Chondrocyte (in vitro differentiated cells): ENCODE data around the gene TBXAS1. TPM values are rescaled to one million over a fixed set of nuclear protein-coding genes. Genes with fewer than 3 reads are reported as not detected.

ENCODE experiments used
- DNase-seq: peaks from one replicate; pipeline ENCODE4 v3.0.0; 2021; ENCODE audit warnings: mixed read lengths, low spot score
- H3K27ac Mint-ChIP-seq: one replicate; pipeline ENCODE4 v1.8.0; 2021; ENCODE audit warnings: mild to moderate bottlenecking, moderate library complexity, mixed read lengths; ENCODE audit not compliant: unreplicated experiment
- H3K27me3 Mint-ChIP-seq: 2 replicates; pipeline ENCODE4 v1.8.0; 2021; ENCODE audit warnings: low read depth, mixed read lengths
- H3K36me3 Mint-ChIP-seq: 2 replicates; pipeline ENCODE4 v1.8.0; 2021; ENCODE audit warnings: low read depth, mixed read lengths
- H3K4me1 Mint-ChIP-seq: 2 replicates; pipeline ENCODE4 v1.8.0; 2021; ENCODE audit warnings: low read depth, mild to moderate bottlenecking, mixed read lengths
- H3K4me3 Mint-ChIP-seq: one replicate; pipeline ENCODE4 v1.8.0; 2021; ENCODE audit warnings: mild to moderate bottlenecking, moderate library complexity, mixed read lengths; ENCODE audit not compliant: unreplicated experiment
- H3K9me3 Mint-ChIP-seq: 2 replicates; pipeline ENCODE4 v1.8.0; 2021; ENCODE audit warnings: low read depth, mixed read lengths
- CTCF ChIP-seq: fragments of 200-600 bp; sonication (generic); IDR thresholded peaks from 2 replicates; pipeline ENCODE4 v1.5.0; 2021; ENCODE audit warnings: antibody characterized with exemption, mild to moderate bottlenecking, moderate library complexity
- long read RNA-seq: library from polyadenylated mRNA; stranded (forward); transcript quantifications from one replicate; pipeline ENCODE4 v2.0.0, GENCODE V29; 2021
- total RNA-seq: library from RNA; stranded (reverse); gene quantifications from 3 replicates; pipeline ENCODE4 v1.2.1, GENCODE V29; 2021

TBXAS1 gene
- 2.4 to 4.7 TPM (median 2.5 TPM) in 3 replicates for total RNA-seq
- long read RNA-seq, result 0 reads

- Mint-ChIP-seq H3K4me3 (peak within 1 kb of the TSS; percentile 3), H3K27ac (peak within 1 kb of the TSS; percentile 87), H3K36me3 (peaks cover 5% of the 10 kb centered on the region), H3K4me1 (peaks cover 45% of the 10 kb centered on the region), H3K27me3 (no peaks in the 10 kb centered on the region), H3K9me3 (peaks cover 15% of the 10 kb centered on the region)
- no peak for TF ChIP-seq CTCF
- no peak for DNase-seq
Observed at GRCh38 chr7:139829025-139829774, at the start of gene TBXAS1. TSS of gene TBXAS1 (plus strand) at chr7:139829264. CDS start at chr7:139829391, 127 bp downstream.

- Mint-ChIP-seq H3K27ac (no peak overlapping the region), H3K9me3 (no peaks in the 10 kb centered on the region), H3K4me3 (no peak overlapping the region), H3K36me3 (peaks cover 2% of the 10 kb centered on the region), H3K4me1 (peaks cover 9% of the 10 kb centered on the region), H3K27me3 (no peaks in the 10 kb centered on the region)
- no peak for TF ChIP-seq CTCF
- no peak for DNase-seq
Observed at GRCh38 chr7:139782932-139783331, 46.1 kb upstream of the TBXAS1 start.

GRCh38 chr7:139783647-139784385 is 45.2 kb upstream of the TBXAS1 start:
- H3K4me1 Mint-ChIP-seq, result peaks cover 6% of the 10 kb centered on the region
- H3K9me3 Mint-ChIP-seq, result no peaks in the 10 kb centered on the region
- DNase-seq, result no peak
- no peaks in the 10 kb centered on the region for H3K27me3 Mint-ChIP-seq
- H3K27ac Mint-ChIP-seq, result no peak overlapping the region
- no peak for TF ChIP-seq CTCF
- H3K4me3 Mint-ChIP-seq, result no peak overlapping the region
- peaks cover 5% of the 10 kb centered on the region for H3K36me3 Mint-ChIP-seq

- Mint-ChIP-seq H3K9me3 (no peaks in the 10 kb centered on the region), H3K36me3 (peaks cover 5% of the 10 kb centered on the region), H3K4me3 (no peak overlapping the region), H3K27me3 (no peaks in the 10 kb centered on the region), H3K27ac (no peak overlapping the region), H3K4me1 (no peaks in the 10 kb centered on the region)
- TF ChIP-seq CTCF, result no peak
- no peak for DNase-seq
Observed at GRCh38 chr7:139784648-139785047, 44.4 kb upstream of the TBXAS1 start.

GRCh38 chr7:139791316-139791715 is 37.7 kb upstream of the TBXAS1 start:
- peaks cover 4% of the 10 kb centered on the region for H3K9me3 Mint-ChIP-seq
- H3K36me3 Mint-ChIP-seq, result peaks cover 6% of the 10 kb centered on the region
- H3K27me3 Mint-ChIP-seq, result no peaks in the 10 kb centered on the region
- DNase-seq, result no peak
- no peak overlapping the region for H3K27ac Mint-ChIP-seq
- no peaks in the 10 kb centered on the region for H3K4me1 Mint-ChIP-seq
- H3K4me3 Mint-ChIP-seq, result no peak overlapping the region
- no peak for TF ChIP-seq CTCF
